OCI-LY3 (cell line): ENCODE results near the gene ADARB1.

Experiments
- H2AFZ ChIP-seq: fragments of 200-600, 300-600 bp; shearing (Covaris generic); 2 replicates; pipeline ENCODE4 v1.6.0; 2014; ENCODE audit warnings: antibody characterized with exemption, low read depth, low read length
- H3K27ac ChIP-seq: fragments of 200-600, 300-600 bp; sonication (generic); 2 replicates; pipeline ENCODE4 v1.5.1; 2014; ENCODE audit warnings: mild to moderate bottlenecking, low read length, moderate library complexity, mixed read lengths
- H3K27me3 ChIP-seq: fragments of 200-600, 300-600 bp; sonication (generic); 2 replicates; pipeline ENCODE4 v1.6.1; 2014; ENCODE audit warnings: low read depth, low read length, mixed read lengths
- H3K36me3 ChIP-seq: fragments of 200-600, 300-600 bp; sonication (generic); replicated peaks from 2 replicates; pipeline ENCODE3; 2014; ENCODE audit warnings: low read depth, low read length, mixed read lengths
- H3K4me1 ChIP-seq: fragments of 300-600, 200-600 bp; sonication (generic); 2 replicates; pipeline ENCODE4 v1.6.1; 2014; ENCODE audit warnings: low read length, mixed read lengths
- H3K4me2 ChIP-seq: fragments of 200-600, 300-600 bp; sonication (generic); 2 replicates; pipeline ENCODE4 v1.6.1; 2014; ENCODE audit warnings: low read length, mixed read lengths
- H3K4me3 ChIP-seq: fragments of 300-600, 200-600 bp; sonication (generic); 2 replicates; pipeline ENCODE4 v1.5.1; 2014; ENCODE audit warnings: antibody characterized with exemption, mild to moderate bottlenecking, low read length, moderate library complexity
- H3K79me2 ChIP-seq: fragments of 300-600, 200-600 bp; shearing (Covaris generic); 2 replicates; pipeline ENCODE4 v1.6.1; 2014; ENCODE audit warnings: mild to moderate bottlenecking, low read length, mixed read lengths
- H3K9ac ChIP-seq: fragments of 300-600, 200-600 bp; shearing (Covaris generic); 2 replicates; pipeline ENCODE4 v1.6.0; 2014; ENCODE audit warnings: mild to moderate bottlenecking, low read length, moderate library complexity
- H3K9me3 ChIP-seq: fragments of 200-600, 300-600 bp; shearing (Covaris generic); 2 replicates; pipeline ENCODE4 v1.6.1; 2014; ENCODE audit warnings: low read length, mixed read lengths; ENCODE audit not compliant: insufficient read depth
- H4K20me1 ChIP-seq: fragments of 200-600, 300-600 bp; sonication (generic); 2 replicates; pipeline ENCODE4 v1.6.1; 2016; ENCODE audit warnings: low read length, mixed read lengths; ENCODE audit not compliant: insufficient read depth
- CTCF ChIP-seq: fragments of 200-600, 300-600 bp; sonication (generic); IDR thresholded peaks from 2 replicates; pipeline ENCODE4 v1.5.1; 2014; ENCODE audit warnings: antibody characterized with exemption, low read length, low read depth
- EZH2phosphoT487 ChIP-seq: fragments of 200-600 bp; shearing (Covaris generic); IDR thresholded peaks from 2 replicates; pipeline ENCODE4 v1.6.1; 2018; ENCODE audit warnings: antibody characterized with exemption, mixed run types, low read depth

Gene ADARB1

GRCh38 chr21:45114475-45114874 lies 40.1 kb downstream of the ADARB1 start:
- peaks cover 10% of the 10 kb centered on the region for H3K4me1 ChIP-seq
- TF ChIP-seq CTCF (no peak), EZH2phosphoT487 (no peak)
- H3K27ac ChIP-seq, result no peak overlapping the region
- peaks cover 51% of the 10 kb centered on the region for H3K27me3 ChIP-seq
- H2AFZ ChIP-seq, result no peak overlapping the region
- H4K20me1 ChIP-seq, result peaks cover 24% of the 10 kb centered on the region
- H3K4me3 ChIP-seq, result no peak overlapping the region
- no peaks in the 10 kb centered on the region for H3K9me3 ChIP-seq
- H3K4me2 ChIP-seq, result no peak overlapping the region
- no peak overlapping the region for H3K9ac ChIP-seq
- H3K36me3 ChIP-seq, result no peaks in the 10 kb centered on the region
- no peaks in the 10 kb centered on the region for H3K79me2 ChIP-seq

GRCh38 chr21:45115141-45115540 lies 40.8 kb downstream of the ADARB1 start:
- no peak overlapping the region for H3K4me2 ChIP-seq
- TF ChIP-seq CTCF (no peak), EZH2phosphoT487 (no peak)

GRCh38 chr21:45116066-45116465 lies 41.7 kb downstream of the ADARB1 start:
- Histone ChIP-seq H3K9ac (no peak overlapping the region), H3K4me3 (no peak overlapping the region), H3K79me2 (no peaks in the 10 kb centered on the region), H3K27me3 (peaks cover 46% of the 10 kb centered on the region), H3K36me3 (no peaks in the 10 kb centered on the region), H3K27ac (no peak overlapping the region), H2AFZ (no peak overlapping the region), H4K20me1 (peaks cover 13% of the 10 kb centered on the region), H3K4me1 (no peaks in the 10 kb centered on the region), H3K4me2 (no peak overlapping the region), H3K9me3 (no peaks in the 10 kb centered on the region)
- TF ChIP-seq CTCF (no peak), EZH2phosphoT487 (no peak)

More at GRCh38 chr21:45115141-45115540, 40.8 kb downstream of the ADARB1 start:
- H2AFZ ChIP-seq, result no peak overlapping the region
- H3K79me2 ChIP-seq, result no peaks in the 10 kb centered on the region
- H4K20me1 ChIP-seq, result peaks cover 22% of the 10 kb centered on the region
- no peak overlapping the region for H3K9ac ChIP-seq
- H3K36me3 ChIP-seq, result no peaks in the 10 kb centered on the region
- no peak overlapping the region for H3K27ac ChIP-seq
- H3K4me1 ChIP-seq, result peaks cover 5% of the 10 kb centered on the region
- H3K9me3 ChIP-seq, result no peaks in the 10 kb centered on the region
- H3K4me3 ChIP-seq, result no peak overlapping the region
- H3K27me3 ChIP-seq, result peaks cover 55% of the 10 kb centered on the region

- H3K4me1 ChIP-seq, result no peaks in the 10 kb centered on the region
- H3K9me3 ChIP-seq, result no peaks in the 10 kb centered on the region
- no peak overlapping the region for H3K4me3 ChIP-seq
- no peaks in the 10 kb centered on the region for H3K36me3 ChIP-seq
- no peak overlapping the region for H2AFZ ChIP-seq
- H3K9ac ChIP-seq, result no peak overlapping the region
- TF ChIP-seq EZH2phosphoT487, result no peak
- TF ChIP-seq CTCF, result no peak
- H4K20me1 ChIP-seq, result peaks cover under 1% of the 10 kb centered on the region; the same call in 1 of the 2 replicates
- H3K79me2 ChIP-seq, result no peaks in the 10 kb centered on the region
- peaks cover 39% of the 10 kb centered on the region for H3K27me3 ChIP-seq
- no peak overlapping the region for H3K27ac ChIP-seq
- H3K4me2 ChIP-seq, result no peak overlapping the region
Measured at GRCh38 chr21:45117314-45117713, 42.9 kb downstream of the ADARB1 start.
